RWPE1 (cell line): ENCODE data around the gene CCL11.
A peak's percentile ranks its signal among the peaks of the same experiment; 100 is the strongest.

Source experiments
- CTCF ChIA-PET: fragments of 350-600 bp; sonication (Branson Sonifier 250); formaldehyde crosslinking; extraction: SDS; loops from one replicate; lab custom pipeline; 2021; lab: Yijun Ruan, JAX
- POLR2A ChIA-PET: fragments of 400-600 bp; formaldehyde crosslinking; extraction: SDS; loops from one replicate; lab custom pipeline; 2020; ENCODE audit warnings: antibody characterized with exemption; ENCODE audit not compliant: low non-redundant PET; lab: Yijun Ruan, JAX
- DNase-seq: peaks from one replicate; pipeline ENCODE4 v3.0.0; 2012; ENCODE audit warnings: low spot score
- H3K27ac ChIP-seq: fragments of 450-650 bp; 2 replicates; pipeline ENCODE4 v1.5.1; 2017
- CTCF ChIP-seq: fragments of 450-650 bp; conservative IDR thresholded peaks from 2 replicates; pipeline ENCODE4 v1.5.1; 2017; ENCODE audit warnings: low read depth, mild to moderate bottlenecking

Gene CCL11

GRCh38 chr17:34254651-34255380 is 30.7 kb upstream of the CCL11 start, which contains the start of gene CCL2:
Gene CCL2, plus strand, starts transcription at chr17:34255285. Its CDS starts 65 bp downstream, at chr17:34255350.
- CTCF ChIA-PET: no interaction called here
- peak within 1 kb of the TSS; percentile 81 for H3K27ac ChIP-seq
- no peak for TF ChIP-seq CTCF
- POLR2A ChIA-PET: no interaction called here
- peak; percentile 34 for DNase-seq

GRCh38 chr17:34255381-34255732 is 30.2 kb upstream of the CCL11 start:
- no peak for TF ChIP-seq CTCF
- ChIA-PET POLR2A (no interaction called here), CTCF (no interaction called here)
- peak overlapping the region; percentile 81 for H3K27ac ChIP-seq
- no peak for DNase-seq

GRCh38 chr17:34255841-34256240 is 29.7 kb upstream of the CCL11 start:
- DNase-seq: no peak
- CTCF ChIA-PET: interaction anchor here (0.6 to 1.5 kb wide), 2 partner anchors 106 to 989 kb away, joined by 3 to 5 read pairs; no protein-coding TSS in a partner anchor
- POLR2A ChIA-PET: no interaction called here
- no peak for TF ChIP-seq CTCF
- peak overlapping the region; percentile 81; the same call in 1 of the 2 replicates for H3K27ac ChIP-seq

GRCh38 chr17:34257299-34257985 is 28.1 kb upstream of the CCL11 start:
- no peak overlapping the region for H3K27ac ChIP-seq
- DNase-seq: no peak
- ChIA-PET POLR2A (no interaction called here), CTCF (interaction anchor here (1.5 kb wide), 1 partner anchor 104 kb away, joined by 5 read pairs; no protein-coding TSS in a partner anchor)
- TF ChIP-seq CTCF: no peak

- TF ChIP-seq CTCF: no peak
- ChIA-PET CTCF (no interaction called here), POLR2A (no interaction called here)
- H3K27ac ChIP-seq: no peak overlapping the region
- no peak for DNase-seq
Measured at GRCh38 chr17:34257986-34258326, 27.6 kb upstream of the CCL11 start.

- no peak for TF ChIP-seq CTCF
- DNase-seq: no peak
- H3K27ac ChIP-seq: peak overlapping the region; percentile 52; the same call in 1 of the 2 replicates
- CTCF ChIA-PET: no interaction called here
- POLR2A ChIA-PET: no interaction called here
Measured at GRCh38 chr17:34259146-34259545, 26.4 kb upstream of the CCL11 start.
